ENCODE measurements around the gene GRM7. TPM values are rescaled to one million over a fixed set of nuclear protein-coding genes. Genes with fewer than 3 reads are reported as not detected.

GRM7 gene
- total RNA-seq, 1 donor from 2014 or later: 1.5 TPM

GRCh38 chr3:7760718-7761117, 899.8 kb downstream of the GRM7 start:
- Mint-ChIP-seq H3K27ac (ENCODE audit: unreplicated experiment) (no peak overlapping the region), H3K36me3 (ENCODE audit: low read depth) (no peaks in the 10 kb centered on the region), H3K4me1 (no peaks in the 10 kb centered on the region), H3K9me3 (peaks cover 5% of the 10 kb centered on the region), H3K4me3 (no peak overlapping the region), H3K27me3 (ENCODE audit: low read depth) (no peaks in the 10 kb centered on the region)
- TF ChIP-seq CTCF (conservative IDR thresholded peaks at IDR 0.05): no peak
- DNase-seq (ENCODE audit: low read depth, low spot score): no peak

- Mint-ChIP-seq H3K27me3 (ENCODE audit: low read depth) (no peaks in the 10 kb centered on the region), H3K9me3 (peaks cover 13% of the 10 kb centered on the region), H3K36me3 (ENCODE audit: low read depth) (no peaks in the 10 kb centered on the region), H3K27ac (ENCODE audit: unreplicated experiment) (no peak overlapping the region), H3K4me3 (no peak overlapping the region), H3K4me1 (no peaks in the 10 kb centered on the region)
- no peak for DNase-seq (ENCODE audit: low read depth, low spot score)
- TF ChIP-seq CTCF (conservative IDR thresholded peaks at IDR 0.05): no peak
These were observed 903.2 kb downstream of the GRM7 start for GRCh38 chr3:7764115-7764514.

GRCh38 chr3:7766530-7766929, 905.6 kb downstream of the GRM7 start:
- H3K27ac Mint-ChIP-seq (ENCODE audit: unreplicated experiment): no peak overlapping the region
- peaks cover 9% of the 10 kb centered on the region for H3K9me3 Mint-ChIP-seq
- no peak overlapping the region for H3K4me3 Mint-ChIP-seq
- DNase-seq (ENCODE audit: low read depth, low spot score): no peak
- TF ChIP-seq CTCF (conservative IDR thresholded peaks at IDR 0.05): no peak
- H3K4me1 Mint-ChIP-seq: no peaks in the 10 kb centered on the region
- no peaks in the 10 kb centered on the region for H3K27me3 Mint-ChIP-seq (ENCODE audit: low read depth)
- no peaks in the 10 kb centered on the region for H3K36me3 Mint-ChIP-seq (ENCODE audit: low read depth)

- Mint-ChIP-seq H3K9me3 (no peaks in the 10 kb centered on the region), H3K27me3 (ENCODE audit: low read depth) (no peaks in the 10 kb centered on the region), H3K4me3 (no peak overlapping the region), H3K36me3 (ENCODE audit: low read depth) (no peaks in the 10 kb centered on the region), H3K27ac (ENCODE audit: unreplicated experiment) (no peak overlapping the region), H3K4me1 (no peaks in the 10 kb centered on the region)
- TF ChIP-seq CTCF (conservative IDR thresholded peaks at IDR 0.05): no peak
- no peak for DNase-seq (ENCODE audit: low read depth, low spot score)
These were observed 918.4 kb downstream of the GRM7 start for GRCh38 chr3:7779331-7779730.

- H3K27me3 Mint-ChIP-seq (ENCODE audit: low read depth): no peaks in the 10 kb centered on the region
- peaks cover 3% of the 10 kb centered on the region for H3K9me3 Mint-ChIP-seq
- TF ChIP-seq CTCF (conservative IDR thresholded peaks at IDR 0.05): no peak
- H3K4me1 Mint-ChIP-seq: no peaks in the 10 kb centered on the region
- no peak overlapping the region for H3K27ac Mint-ChIP-seq (ENCODE audit: unreplicated experiment)
- H3K4me3 Mint-ChIP-seq: no peak overlapping the region
- H3K36me3 Mint-ChIP-seq (ENCODE audit: low read depth): peaks cover 2% of the 10 kb centered on the region
- DNase-seq (ENCODE audit: low read depth, low spot score): no peak
These were observed 920.5 kb downstream of the GRM7 start for GRCh38 chr3:7781395-7781794.

All from neural crest cell (in vitro differentiated cells).